ENCODE data around the gene TCF7L1.

DNA sequence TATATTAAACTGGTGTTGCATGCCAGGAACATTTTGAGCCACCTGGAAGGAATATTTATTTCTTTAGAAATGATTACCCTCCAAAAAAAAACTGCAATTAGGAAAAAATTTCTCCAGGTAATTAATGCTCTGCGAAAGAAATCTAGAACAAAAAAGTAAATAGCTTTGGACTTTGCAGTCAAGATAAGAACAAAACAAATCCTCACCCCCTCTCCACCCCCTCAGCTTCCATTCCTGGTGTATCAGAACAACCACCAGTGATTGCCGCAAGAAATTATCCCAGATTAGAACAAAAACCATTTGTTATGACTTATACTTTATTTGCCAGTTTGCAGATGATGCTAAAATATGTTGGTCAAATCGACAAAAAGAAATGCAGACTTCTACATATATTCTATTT, 17.0 kb upstream of the TCF7L1 start:
- TF ChIP-seq, protein P1, sequence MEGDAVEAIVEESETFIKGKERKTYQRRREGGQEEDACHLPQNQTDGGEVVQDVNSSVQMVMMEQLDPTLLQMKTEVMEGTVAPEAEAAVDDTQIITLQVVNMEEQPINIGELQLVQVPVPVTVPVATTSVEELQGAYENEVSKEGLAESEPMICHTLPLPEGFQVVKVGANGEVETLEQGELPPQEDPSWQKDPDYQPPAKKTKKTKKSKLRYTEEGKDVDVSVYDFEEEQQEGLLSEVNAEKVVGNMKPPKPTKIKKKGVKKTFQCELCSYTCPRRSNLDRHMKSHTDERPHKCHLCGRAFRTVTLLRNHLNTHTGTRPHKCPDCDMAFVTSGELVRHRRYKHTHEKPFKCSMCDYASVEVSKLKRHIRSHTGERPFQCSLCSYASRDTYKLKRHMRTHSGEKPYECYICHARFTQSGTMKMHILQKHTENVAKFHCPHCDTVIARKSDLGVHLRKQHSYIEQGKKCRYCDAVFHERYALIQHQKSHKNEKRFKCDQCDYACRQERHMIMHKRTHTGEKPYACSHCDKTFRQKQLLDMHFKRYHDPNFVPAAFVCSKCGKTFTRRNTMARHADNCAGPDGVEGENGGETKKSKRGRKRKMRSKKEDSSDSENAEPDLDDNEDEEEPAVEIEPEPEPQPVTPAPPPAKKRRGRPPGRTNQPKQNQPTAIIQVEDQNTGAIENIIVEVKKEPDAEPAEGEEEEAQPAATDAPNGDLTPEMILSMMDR (conservative IDR thresholded peaks at IDR 0.05; ENCODE audit: low read length) = no peak
- no peak for TF ChIP-seq EZH2phosphoT487 (IDR thresholded peaks at IDR 0.05; ENCODE audit: borderline replicate concordance, low read depth, low read length)

All from OCI-LY7 (cell line).